ENCODE results near the gene ELP5.
A peak's percentile ranks its signal among the peaks of the same experiment; 100 is the strongest.

ELP5 gene

DNA sequence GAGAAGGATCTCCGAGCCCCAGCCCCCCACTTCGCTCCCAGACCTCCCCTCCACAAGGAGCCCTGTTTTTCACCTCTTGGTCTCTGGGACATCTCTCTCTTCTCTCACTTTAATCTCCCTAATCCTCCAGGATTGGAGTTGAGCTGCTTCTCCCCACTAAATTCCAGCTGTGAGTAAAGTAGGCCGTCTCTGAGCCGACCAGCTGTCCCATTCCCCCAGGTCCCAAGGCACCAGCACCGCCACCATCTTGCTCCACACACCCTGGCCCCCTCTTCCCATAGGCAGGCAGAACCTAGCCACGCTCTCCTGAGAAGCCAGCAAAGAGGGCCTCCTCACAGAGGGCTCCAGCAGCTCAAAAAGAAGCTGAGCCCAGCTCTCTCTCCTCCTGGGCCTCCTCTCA, 33.3 kb upstream of the ELP5 start:
- Histone ChIP-seq H3K27me3 (ENCODE audit: control insufficient read depth in 1 of 2, insufficient read depth in 2 of 2, low read length in 2 of 2) (no peaks in the 10 kb centered on the region), H3K27ac (ENCODE audit: low read depth, low read length) (no peak overlapping the region), H3K9me3 (ENCODE audit: control insufficient read depth in 1 of 2, low read length in 2 of 2) (no peaks in the 10 kb centered on the region), H3K4me1 (ENCODE audit: control insufficient read depth in 1 of 2, insufficient read depth in 2 of 2, low read length in 2 of 2) (peaks cover 52 to 58% of the 10 kb centered on the region in 2 donors), H3K36me3 (ENCODE audit: control insufficient read depth in 1 of 2, insufficient read depth in 2 of 2, low read length in 2 of 2) (peaks cover 26 to 28% of the 10 kb centered on the region in 2 donors), H3K9ac (ENCODE audit: low read depth in 1 of 2, low read length in 2 of 2) (peak overlapping the region in 1 of 2 donors; percentile 95), H3K4me3 (ENCODE audit: low read depth in 1 of 2, low read length in 2 of 2) (peak overlapping the region in 1 of 2 donors; percentile 90)

GRCh38 chr17:7219229-7219811, 32.7 kb upstream of the ELP5 start:
- Histone ChIP-seq H3K4me3 (ENCODE audit: low read depth in 1 of 2, low read length in 2 of 2) (peak overlapping the region; percentile 90 to 92), H3K36me3 (ENCODE audit: control insufficient read depth in 1 of 2, insufficient read depth in 2 of 2, low read length in 2 of 2) (peaks cover 31 to 34% of the 10 kb centered on the region in 2 donors), H3K27me3 (ENCODE audit: control insufficient read depth in 1 of 2, insufficient read depth in 2 of 2, low read length in 2 of 2) (no peaks in the 10 kb centered on the region), H3K9ac (ENCODE audit: low read depth in 1 of 2, low read length in 2 of 2) (peak overlapping the region; percentile 85 to 95), H3K27ac (ENCODE audit: low read depth, low read length) (peak overlapping the region; percentile 98), H3K9me3 (ENCODE audit: control insufficient read depth in 1 of 2, low read length in 2 of 2) (no peaks in the 10 kb centered on the region), H3K4me1 (ENCODE audit: control insufficient read depth in 1 of 2, insufficient read depth in 2 of 2, low read length in 2 of 2) (peaks cover 48 to 54% of the 10 kb centered on the region in 2 donors)

GRCh38 chr17:7219812-7220592, 32.0 kb upstream of the ELP5 start, which contains the start of the genes ACADVL and DLG4:
Gene ACADVL, plus strand, starts transcription at chr17:7219938. Its CDS starts 47 bp downstream, at chr17:7219985.
Gene DLG4, minus strand, starts transcription at chr17:7219836.
- Histone ChIP-seq H3K36me3 (ENCODE audit: control insufficient read depth in 1 of 2, insufficient read depth in 2 of 2, low read length in 2 of 2) (peaks cover 34 to 41% of the 10 kb centered on the region in 2 donors), H3K27ac (ENCODE audit: low read depth, low read length) (peak within 1 kb of the TSS; percentile 98), H3K4me1 (ENCODE audit: control insufficient read depth in 1 of 2, insufficient read depth in 2 of 2, low read length in 2 of 2) (peaks cover 48 to 49% of the 10 kb centered on the region in 2 donors), H3K9ac (ENCODE audit: low read depth in 1 of 2, low read length in 2 of 2) (peak within 1 kb of the TSS; percentile 85 to 95), H3K4me3 (ENCODE audit: low read depth in 1 of 2, low read length in 2 of 2) (peak within 1 kb of the TSS; percentile 90 to 92), H3K9me3 (ENCODE audit: control insufficient read depth in 1 of 2, low read length in 2 of 2) (no peaks in the 10 kb centered on the region), H3K27me3 (ENCODE audit: control insufficient read depth in 1 of 2, insufficient read depth in 2 of 2, low read length in 2 of 2) (no peaks in the 10 kb centered on the region)

DNA sequence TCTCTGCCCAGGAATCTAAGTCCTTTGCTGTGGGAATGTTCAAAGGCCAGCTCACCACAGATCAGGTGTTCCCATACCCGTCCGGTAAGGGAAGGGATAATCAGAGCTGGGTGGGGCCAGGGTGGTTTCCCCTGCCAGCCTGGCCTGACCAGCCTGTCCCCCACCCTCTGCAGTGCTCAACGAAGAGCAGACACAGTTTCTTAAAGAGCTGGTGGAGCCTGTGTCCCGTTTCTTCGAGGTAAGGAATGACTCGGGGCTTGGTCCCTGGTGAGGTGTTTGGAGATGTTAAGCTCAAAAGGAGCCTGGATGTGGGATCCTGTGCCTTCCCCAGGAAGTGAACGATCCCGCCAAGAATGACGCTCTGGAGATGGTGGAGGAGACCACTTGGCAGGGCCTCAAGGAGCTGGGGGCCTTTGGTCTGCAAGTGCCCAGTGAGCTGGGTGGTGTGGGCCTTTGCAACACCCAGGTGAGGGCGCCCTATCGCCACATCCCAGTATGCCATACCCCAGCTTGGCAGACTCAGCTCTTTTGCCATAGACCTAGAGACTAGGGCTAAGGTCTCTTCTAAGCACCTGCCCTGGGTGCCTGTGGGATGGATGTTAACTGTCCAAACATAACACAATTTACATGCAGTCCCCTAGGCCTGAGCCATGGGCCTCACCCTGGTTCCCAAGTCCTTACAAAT, 31.3 kb upstream of the ELP5 start:
- Histone ChIP-seq H3K36me3 (ENCODE audit: control insufficient read depth in 1 of 2, insufficient read depth in 2 of 2, low read length in 2 of 2) (peaks cover 39 to 48% of the 10 kb centered on the region in 2 donors), H3K4me3 (ENCODE audit: low read depth in 1 of 2, low read length in 2 of 2) (peak overlapping the region; percentile 90 to 92), H3K27me3 (ENCODE audit: control insufficient read depth in 1 of 2, insufficient read depth in 2 of 2, low read length in 2 of 2) (no peaks in the 10 kb centered on the region), H3K9ac (ENCODE audit: low read depth in 1 of 2, low read length in 2 of 2) (peak overlapping the region; percentile 85 to 95), H3K4me1 (ENCODE audit: control insufficient read depth in 1 of 2, insufficient read depth in 2 of 2, low read length in 2 of 2) (peaks cover 44 to 48% of the 10 kb centered on the region in 2 donors), H3K9me3 (ENCODE audit: control insufficient read depth in 1 of 2, low read length in 2 of 2) (no peaks in the 10 kb centered on the region), H3K27ac (ENCODE audit: low read depth, low read length) (peak overlapping the region; percentile 98)

DNA sequence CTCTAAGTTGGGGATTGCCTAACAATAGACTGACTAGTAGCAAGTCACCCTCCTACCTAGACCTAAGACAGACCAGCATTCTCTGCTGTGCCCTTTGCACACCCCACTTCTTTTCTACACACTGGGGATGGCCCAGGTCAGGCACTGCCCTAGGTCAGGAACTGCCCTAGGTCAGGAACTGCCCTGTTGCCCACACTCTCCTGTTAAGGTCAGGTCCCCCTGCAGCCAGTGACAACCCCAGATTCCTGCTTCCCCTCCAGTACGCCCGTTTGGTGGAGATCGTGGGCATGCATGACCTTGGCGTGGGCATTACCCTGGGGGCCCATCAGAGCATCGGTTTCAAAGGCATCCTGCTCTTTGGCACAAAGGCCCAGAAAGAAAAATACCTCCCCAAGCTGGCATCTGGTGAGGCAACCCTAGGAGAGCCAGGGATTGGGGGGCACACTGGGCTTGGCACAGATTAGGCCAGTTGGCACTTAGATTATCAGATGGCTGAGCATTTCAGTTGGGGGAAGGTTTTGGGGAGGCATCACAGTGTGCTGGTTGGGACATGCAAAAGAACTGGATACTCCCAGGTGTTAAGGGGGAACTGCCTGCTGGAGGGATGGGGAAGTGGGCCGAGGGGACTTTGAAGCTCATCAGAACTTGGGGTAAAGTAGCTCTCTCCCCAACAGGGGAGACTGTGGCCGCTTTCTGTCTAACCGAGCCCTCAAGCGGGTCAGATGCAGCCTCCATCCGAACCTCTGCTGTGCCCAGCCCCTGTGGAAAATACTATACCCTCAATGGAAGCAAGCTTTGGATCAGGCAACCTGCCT, 30.5 kb upstream of the ELP5 start:
- peak overlapping the region; percentile 85 to 95 for H3K9ac ChIP-seq (ENCODE audit: low read depth in 1 of 2, low read length in 2 of 2)
- H3K4me3 ChIP-seq (ENCODE audit: low read depth in 1 of 2, low read length in 2 of 2) = peak overlapping the region; percentile 90 to 92
- H3K9me3 ChIP-seq (ENCODE audit: control insufficient read depth in 1 of 2, low read length in 2 of 2) = no peaks in the 10 kb centered on the region
- peaks cover 39 to 54% of the 10 kb centered on the region in 2 donors for H3K36me3 ChIP-seq (ENCODE audit: control insufficient read depth in 1 of 2, insufficient read depth in 2 of 2, low read length in 2 of 2)
- H3K27ac ChIP-seq (ENCODE audit: low read depth, low read length) = peak overlapping the region; percentile 98
- peaks cover 38 to 48% of the 10 kb centered on the region in 2 donors for H3K4me1 ChIP-seq (ENCODE audit: control insufficient read depth in 1 of 2, insufficient read depth in 2 of 2, low read length in 2 of 2)
- H3K27me3 ChIP-seq (ENCODE audit: control insufficient read depth in 1 of 2, insufficient read depth in 2 of 2, low read length in 2 of 2) = no peaks in the 10 kb centered on the region

DNA sequence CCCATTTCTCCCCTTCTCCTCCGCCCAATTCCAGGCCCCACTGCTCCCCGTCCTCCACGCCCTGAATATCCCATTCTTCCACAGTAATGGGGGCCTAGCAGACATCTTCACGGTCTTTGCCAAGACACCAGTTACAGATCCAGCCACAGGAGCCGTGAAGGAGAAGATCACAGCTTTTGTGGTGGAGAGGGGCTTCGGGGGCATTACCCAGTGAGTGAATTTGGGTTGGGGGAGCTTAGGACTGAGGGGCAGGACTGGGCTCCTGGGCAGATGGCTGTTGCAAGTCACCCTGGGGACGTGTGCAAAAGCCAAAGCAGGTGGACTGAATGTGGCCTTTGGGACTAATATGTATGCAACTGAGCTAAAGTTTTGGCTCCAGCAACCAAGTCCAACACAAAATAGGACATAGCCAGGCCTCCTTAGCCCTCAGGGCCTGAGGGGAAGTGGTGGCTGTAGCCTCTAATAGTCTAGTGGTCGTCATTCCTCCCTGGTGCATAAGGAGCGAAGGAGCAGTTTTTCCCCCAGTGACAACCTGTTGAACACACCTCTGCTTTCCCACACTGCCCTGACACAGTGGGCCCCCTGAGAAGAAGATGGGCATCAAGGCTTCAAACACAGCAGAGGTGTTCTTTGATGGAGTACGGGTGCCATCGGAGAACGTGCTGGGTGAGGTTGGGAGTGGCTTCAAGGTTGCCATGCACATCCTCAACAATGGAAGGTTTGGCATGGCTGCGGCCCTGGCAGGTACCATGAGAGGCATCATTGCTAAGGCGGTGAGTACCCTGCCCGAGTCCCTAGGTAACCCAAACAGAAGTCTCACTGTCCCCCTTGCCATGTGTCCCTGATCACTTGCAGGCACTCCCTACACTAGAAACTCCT, 29.7 kb upstream of the ELP5 start:
- Histone ChIP-seq H3K36me3 (ENCODE audit: control insufficient read depth in 1 of 2, insufficient read depth in 2 of 2, low read length in 2 of 2) (peaks cover 44 to 62% of the 10 kb centered on the region in 2 donors), H3K9me3 (ENCODE audit: control insufficient read depth in 1 of 2, low read length in 2 of 2) (no peaks in the 10 kb centered on the region), H3K27ac (ENCODE audit: low read depth, low read length) (no peak overlapping the region), H3K4me1 (ENCODE audit: control insufficient read depth in 1 of 2, insufficient read depth in 2 of 2, low read length in 2 of 2) (peaks cover 35 to 48% of the 10 kb centered on the region in 2 donors), H3K27me3 (ENCODE audit: control insufficient read depth in 1 of 2, insufficient read depth in 2 of 2, low read length in 2 of 2) (no peaks in the 10 kb centered on the region), H3K9ac (ENCODE audit: low read depth in 1 of 2, low read length in 2 of 2) (peak overlapping the region in 1 of 2 donors; percentile 85), H3K4me3 (ENCODE audit: low read depth in 1 of 2, low read length in 2 of 2) (no peak overlapping the region)

- H3K27ac ChIP-seq (ENCODE audit: low read depth, low read length) = no peak overlapping the region
- no peak overlapping the region for H3K9ac ChIP-seq (ENCODE audit: low read depth in 1 of 2, low read length in 2 of 2)
- H3K36me3 ChIP-seq (ENCODE audit: control insufficient read depth in 1 of 2, insufficient read depth in 2 of 2, low read length in 2 of 2) = peaks cover 47 to 67% of the 10 kb centered on the region in 2 donors
- no peaks in the 10 kb centered on the region for H3K9me3 ChIP-seq (ENCODE audit: control insufficient read depth in 1 of 2, low read length in 2 of 2)
- no peak overlapping the region for H3K4me3 ChIP-seq (ENCODE audit: low read depth in 1 of 2, low read length in 2 of 2)
- peaks cover 31 to 44% of the 10 kb centered on the region in 2 donors for H3K4me1 ChIP-seq (ENCODE audit: control insufficient read depth in 1 of 2, insufficient read depth in 2 of 2, low read length in 2 of 2)
- H3K27me3 ChIP-seq (ENCODE audit: control insufficient read depth in 1 of 2, insufficient read depth in 2 of 2, low read length in 2 of 2) = no peaks in the 10 kb centered on the region
These were observed 29.1 kb upstream of the ELP5 start for GRCh38 chr17:7222972-7223292.

GRCh38 chr17:7223375-7223774, 28.6 kb upstream of the ELP5 start:
- H3K9ac ChIP-seq (ENCODE audit: low read depth in 1 of 2, low read length in 2 of 2) = no peak overlapping the region
- peaks cover 27 to 40% of the 10 kb centered on the region in 2 donors for H3K4me1 ChIP-seq (ENCODE audit: control insufficient read depth in 1 of 2, insufficient read depth in 2 of 2, low read length in 2 of 2)

GRCh38 chr17:7224110-7224509, 27.9 kb upstream of the ELP5 start:
- Histone ChIP-seq H3K9ac (ENCODE audit: low read depth in 1 of 2, low read length in 2 of 2) (no peak overlapping the region), H3K36me3 (ENCODE audit: control insufficient read depth in 1 of 2, insufficient read depth in 2 of 2, low read length in 2 of 2) (peaks cover 52 to 78% of the 10 kb centered on the region in 2 donors), H3K27ac (ENCODE audit: low read depth, low read length) (peak overlapping the region; percentile 17), H3K27me3 (ENCODE audit: control insufficient read depth in 1 of 2, insufficient read depth in 2 of 2, low read length in 2 of 2) (no peaks in the 10 kb centered on the region), H3K4me1 (ENCODE audit: control insufficient read depth in 1 of 2, insufficient read depth in 2 of 2, low read length in 2 of 2) (peaks cover 23 to 35% of the 10 kb centered on the region in 2 donors), H3K4me3 (ENCODE audit: low read depth in 1 of 2, low read length in 2 of 2) (no peak overlapping the region), H3K9me3 (ENCODE audit: control insufficient read depth in 1 of 2, low read length in 2 of 2) (no peaks in the 10 kb centered on the region)

More at GRCh38 chr17:7223375-7223774, 28.6 kb upstream of the ELP5 start:
- Histone ChIP-seq H3K36me3 (ENCODE audit: control insufficient read depth in 1 of 2, insufficient read depth in 2 of 2, low read length in 2 of 2) (peaks cover 52 to 71% of the 10 kb centered on the region in 2 donors), H3K27ac (ENCODE audit: low read depth, low read length) (no peak overlapping the region), H3K9me3 (ENCODE audit: control insufficient read depth in 1 of 2, low read length in 2 of 2) (no peaks in the 10 kb centered on the region), H3K27me3 (ENCODE audit: control insufficient read depth in 1 of 2, insufficient read depth in 2 of 2, low read length in 2 of 2) (no peaks in the 10 kb centered on the region), H3K4me3 (ENCODE audit: low read depth in 1 of 2, low read length in 2 of 2) (peak overlapping the region in 1 of 2 donors; percentile 32)
